SK-N-SH (cell line): Measurements from ENCODE around the gene KCNK6.
"Not testable (repeated sequence)": the region's sequence is repeated elsewhere in the genome, so short reads cannot be mapped to it uniquely, and the experiment has no call there.

Source experiments
- GABPA ChIP-seq: IDR thresholded peaks from 2 replicates; pipeline ENCODE4 v1.4.0; 2012; ENCODE audit warnings: low read depth, mild to moderate bottlenecking
- RCOR1 ChIP-seq: fragments of 150-350 bp; IDR thresholded peaks from 2 replicates; pipeline ENCODE4 v1.6.1; 2017; ENCODE audit warnings: antibody characterized with exemption, low read length
- SIN3A ChIP-seq: IDR thresholded peaks from 2 replicates; pipeline ENCODE4 v1.6.1; 2012; ENCODE audit warnings: low read depth, mild to moderate bottlenecking, low read length, moderate library complexity, borderline replicate concordance

DNA sequence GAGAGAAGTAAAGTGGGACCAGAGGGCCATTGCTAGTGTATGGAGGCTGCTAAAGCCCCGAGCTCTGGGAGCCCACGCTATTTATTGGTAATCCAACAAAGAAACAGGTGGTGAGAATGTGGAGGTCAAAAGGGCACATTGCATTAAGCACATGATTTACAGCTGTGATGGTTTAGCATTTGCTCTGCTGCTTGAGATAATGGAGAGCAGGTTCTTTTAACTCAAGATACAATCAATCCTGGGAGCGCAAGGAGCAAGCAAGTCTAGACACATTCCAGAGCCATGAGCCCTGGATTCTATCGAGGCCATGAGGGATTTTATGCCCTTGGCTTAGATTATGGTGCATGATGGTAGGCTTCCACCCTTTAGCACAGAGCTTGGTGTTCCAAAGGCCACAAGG lies 19.4 kb downstream of the KCNK6 start:
- TF ChIP-seq SIN3A, RCOR1, GABPA: not testable (repeated sequence)
